ENCODE data around the gene TOMT. TPM values are rescaled to one million over a fixed set of nuclear protein-coding genes. Genes with fewer than 3 reads are reported as not detected.
A peak's percentile ranks its signal among the peaks of the same experiment; 100 is the strongest.

TOMT gene, protein sequence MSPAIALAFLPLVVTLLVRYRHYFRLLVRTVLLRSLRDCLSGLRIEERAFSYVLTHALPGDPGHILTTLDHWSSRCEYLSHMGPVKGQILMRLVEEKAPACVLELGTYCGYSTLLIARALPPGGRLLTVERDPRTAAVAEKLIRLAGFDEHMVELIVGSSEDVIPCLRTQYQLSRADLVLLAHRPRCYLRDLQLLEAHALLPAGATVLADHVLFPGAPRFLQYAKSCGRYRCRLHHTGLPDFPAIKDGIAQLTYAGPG
- not detected for total RNA-seq

DNA sequence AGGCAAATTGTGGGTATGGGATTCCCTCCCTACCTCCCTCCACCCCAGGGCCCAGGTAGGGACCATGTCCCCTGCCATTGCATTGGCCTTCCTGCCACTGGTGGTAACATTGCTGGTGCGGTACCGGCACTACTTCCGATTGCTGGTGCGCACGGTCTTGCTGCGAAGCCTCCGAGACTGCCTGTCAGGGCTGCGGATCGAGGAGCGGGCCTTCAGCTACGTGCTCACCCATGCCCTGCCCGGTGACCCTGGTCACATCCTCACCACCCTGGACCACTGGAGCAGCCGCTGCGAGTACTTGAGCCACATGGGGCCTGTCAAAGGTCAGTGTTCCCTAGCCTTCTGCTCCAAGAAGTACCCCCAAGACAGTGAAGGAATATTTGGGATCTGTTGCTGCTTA, at the start of gene TOMT:
Gene TOMT, plus strand, starts transcription at position 37 of the 400 bp plus-strand sequence. Its CDS starts 28 bp downstream, at position 65.
- no peak within 1 kb of the TSS for H3K27ac Mint-ChIP-seq
- DNase-seq, result no peak
- peaks cover 34% of the 10 kb centered on the region for H3K4me1 Mint-ChIP-seq
- ChIA-PET POLR2A (interaction anchor here (1.7 kb wide), 1 partner anchor 178 kb away, joined by 4 read pairs; the partner anchor contains the start of gene XNDC1N), CTCF (no interaction called here)
- no peaks in the 10 kb centered on the region for H3K27me3 Mint-ChIP-seq
- H3K9me3 Mint-ChIP-seq, result no peaks in the 10 kb centered on the region
- H3K4me3 Mint-ChIP-seq, result no peak within 1 kb of the TSS
- peaks cover 24% of the 10 kb centered on the region for H3K36me3 Mint-ChIP-seq (ENCODE audit: low read depth)

DNA sequence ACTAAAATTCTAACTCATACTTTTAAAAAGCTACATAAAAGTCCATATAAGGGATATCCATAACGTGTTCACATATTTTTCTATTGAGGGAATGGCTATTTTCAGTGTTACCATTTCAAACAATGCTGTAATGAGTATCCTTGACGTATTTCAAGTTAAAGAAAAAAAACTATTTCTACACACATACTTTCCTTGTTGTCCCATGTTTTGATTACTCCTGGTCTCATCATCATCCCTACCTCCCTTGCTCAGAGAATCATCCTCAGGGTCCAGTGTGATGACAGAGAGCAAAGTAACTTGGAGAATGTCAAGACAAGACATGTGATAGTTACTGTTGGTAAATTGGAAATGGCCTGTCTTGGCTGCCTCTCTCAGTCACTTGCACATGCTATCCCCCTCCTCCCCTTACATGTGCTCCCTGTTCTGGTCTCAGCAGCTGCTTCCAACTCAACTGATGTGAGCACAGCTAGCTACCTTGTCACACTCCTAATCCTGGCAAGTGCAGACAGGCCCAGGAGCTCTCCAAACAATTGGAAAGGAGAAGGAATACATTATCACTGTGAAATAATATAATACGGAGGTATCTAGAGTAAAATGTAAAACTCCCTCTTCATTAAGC, 47.2 kb upstream of the TOMT start:
- no peaks in the 10 kb centered on the region for H3K27me3 Mint-ChIP-seq
- H3K4me3 Mint-ChIP-seq, result no peak overlapping the region
- H3K36me3 Mint-ChIP-seq (ENCODE audit: low read depth), result peaks cover 29% of the 10 kb centered on the region
- H3K27ac Mint-ChIP-seq, result no peak overlapping the region
- ChIA-PET CTCF (interaction anchor here (1.8 kb wide), 1 partner anchor 33 kb away, joined by 6 read pairs; no protein-coding TSS in a partner anchor), POLR2A (interaction anchor here (0.9 kb wide), 1 partner anchor 15 kb away, joined by 3 read pairs; no protein-coding TSS in a partner anchor)
- no peak for DNase-seq
- H3K4me1 Mint-ChIP-seq, result peaks cover 12% of the 10 kb centered on the region
- no peaks in the 10 kb centered on the region for H3K9me3 Mint-ChIP-seq

DNA sequence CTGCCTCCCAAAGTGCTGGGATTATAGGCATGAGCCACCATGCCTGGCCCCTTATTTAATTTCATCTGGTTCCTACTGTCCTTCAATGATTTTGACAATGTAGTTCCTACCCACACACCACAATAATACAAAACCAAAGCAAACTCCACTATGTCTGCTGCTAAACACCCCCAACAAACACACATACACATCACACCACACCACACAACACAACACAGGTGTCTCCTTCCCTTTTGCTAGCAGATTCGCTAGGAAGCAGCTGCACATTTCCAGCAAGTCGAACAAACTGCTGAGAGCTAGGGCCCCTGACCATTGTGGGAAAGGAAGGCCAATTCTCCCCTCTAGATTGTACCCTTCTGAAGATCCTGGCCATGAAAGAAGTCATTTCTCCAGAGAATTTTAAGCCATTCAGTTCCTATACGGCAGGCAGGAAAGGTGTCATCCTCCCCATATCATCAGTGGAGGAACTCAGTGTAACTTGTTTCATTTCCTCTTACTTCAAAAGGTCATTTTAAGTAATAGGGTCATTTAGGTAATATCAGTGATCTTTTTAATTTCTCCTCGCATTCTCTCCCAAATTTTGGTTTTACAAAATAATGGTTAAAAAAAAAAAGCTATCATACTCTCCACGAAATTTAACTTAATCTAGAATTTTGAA, 43.9 kb upstream of the TOMT start:
- Mint-ChIP-seq H3K9me3 (no peaks in the 10 kb centered on the region), H3K27me3 (no peaks in the 10 kb centered on the region), H3K27ac (no peak overlapping the region), H3K4me3 (no peak overlapping the region), H3K36me3 (ENCODE audit: low read depth) (peaks cover 36% of the 10 kb centered on the region), H3K4me1 (peaks cover 11% of the 10 kb centered on the region)
- POLR2A ChIA-PET, result interaction anchor here (1.8 kb wide), 1 partner anchor 20 kb away, joined by 3 read pairs; no protein-coding TSS in a partner anchor
- no peak for DNase-seq
- CTCF ChIA-PET, result interaction anchor here (1.4 kb wide), 1 partner anchor 10 kb away, joined by 3 read pairs; no protein-coding TSS in a partner anchor

DNA sequence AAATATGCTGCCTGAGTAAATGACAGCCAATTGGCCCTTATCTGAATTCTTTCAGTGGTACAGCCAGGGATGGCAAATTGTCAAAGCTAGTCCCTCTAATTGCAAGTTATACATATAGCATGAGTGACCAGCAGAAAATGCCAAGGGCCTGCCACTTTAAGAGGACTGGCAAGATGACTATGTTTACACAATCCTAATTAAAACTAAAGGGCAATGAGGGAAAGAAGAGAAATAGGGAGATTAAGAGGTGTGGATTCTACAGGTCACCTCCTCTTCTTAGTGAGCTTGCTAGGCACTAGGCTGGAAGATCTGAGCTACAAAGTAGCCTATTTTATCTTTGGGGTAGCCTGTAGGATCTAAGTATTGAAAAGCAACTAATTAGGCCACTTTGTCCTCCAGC, 38.9 kb upstream of the TOMT start:
- ChIA-PET POLR2A (interaction anchor here (0.8 to 1.6 kb wide), 3 partner anchors 11 to 28 kb away, joined by 3 to 5 read pairs (median 3); no protein-coding TSS in a partner anchor), CTCF (no interaction called here)
- Mint-ChIP-seq H3K4me1 (peaks cover 45% of the 10 kb centered on the region), H3K4me3 (no peak overlapping the region), H3K27ac (no peak overlapping the region), H3K27me3 (no peaks in the 10 kb centered on the region), H3K36me3 (ENCODE audit: low read depth) (peaks cover 48% of the 10 kb centered on the region), H3K9me3 (no peaks in the 10 kb centered on the region)
- DNase-seq, result no peak

DNA sequence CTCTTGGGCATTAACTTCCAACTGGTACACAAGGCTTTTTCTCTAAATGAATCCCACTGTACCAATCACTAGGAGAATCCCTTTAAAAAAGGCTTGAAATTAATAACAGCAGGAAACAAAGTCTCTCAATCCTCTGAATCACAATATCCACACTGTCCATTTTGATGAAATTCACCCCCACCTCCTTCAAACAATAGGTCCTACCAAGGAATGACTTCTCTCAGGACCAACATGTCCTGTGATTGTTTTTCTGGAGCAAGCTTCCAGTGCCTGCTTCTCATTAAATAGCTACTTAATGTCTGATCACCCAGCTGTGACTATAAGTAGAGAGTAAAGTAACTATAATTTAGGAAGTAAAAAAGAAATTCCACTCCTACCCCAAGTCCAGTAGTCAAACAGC, 38.5 kb upstream of the TOMT start:
- peaks cover 48% of the 10 kb centered on the region for H3K4me1 Mint-ChIP-seq
- no peak for DNase-seq
- POLR2A ChIA-PET, result interaction anchor here (0.8 to 1.6 kb wide), 3 partner anchors 12 to 28 kb away, joined by 3 to 5 read pairs (median 3); no protein-coding TSS in a partner anchor
- peaks cover 45% of the 10 kb centered on the region for H3K36me3 Mint-ChIP-seq (ENCODE audit: low read depth)
- CTCF ChIA-PET, result no interaction called here
- no peaks in the 10 kb centered on the region for H3K27me3 Mint-ChIP-seq
- H3K27ac Mint-ChIP-seq, result peak overlapping the region; percentile 3
- no peaks in the 10 kb centered on the region for H3K9me3 Mint-ChIP-seq
- no peak overlapping the region for H3K4me3 Mint-ChIP-seq

DNA sequence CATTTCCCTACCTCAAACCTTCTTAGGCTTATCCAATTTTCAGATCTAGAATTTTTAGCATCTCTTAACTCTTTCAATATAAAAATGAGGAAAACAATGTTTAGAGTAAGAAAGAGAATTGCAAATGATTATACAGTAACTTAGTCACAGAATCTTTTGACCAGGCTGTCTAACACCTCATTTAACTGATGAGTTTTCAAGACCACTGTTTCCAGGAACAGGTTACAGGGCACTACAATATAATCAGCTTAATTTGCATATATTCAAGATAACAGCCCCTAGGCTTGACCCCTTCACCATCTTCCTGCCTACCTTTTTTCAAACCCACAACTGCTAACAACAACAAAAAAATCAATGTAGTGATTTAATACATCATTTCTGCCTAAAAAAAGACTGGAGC, 38.0 kb upstream of the TOMT start:
- peaks cover 48% of the 10 kb centered on the region for H3K36me3 Mint-ChIP-seq (ENCODE audit: low read depth)
- no peaks in the 10 kb centered on the region for H3K9me3 Mint-ChIP-seq
- H3K27ac Mint-ChIP-seq, result no peak overlapping the region
- CTCF ChIA-PET, result no interaction called here
- H3K27me3 Mint-ChIP-seq, result no peaks in the 10 kb centered on the region
- DNase-seq, result no peak
- H3K4me3 Mint-ChIP-seq, result no peak overlapping the region
- POLR2A ChIA-PET, result interaction anchor here (1.3 kb wide), 2 partner anchors 12 to 27 kb away, joined by 3 read pairs; no protein-coding TSS in a partner anchor
- peaks cover 52% of the 10 kb centered on the region for H3K4me1 Mint-ChIP-seq

DNA sequence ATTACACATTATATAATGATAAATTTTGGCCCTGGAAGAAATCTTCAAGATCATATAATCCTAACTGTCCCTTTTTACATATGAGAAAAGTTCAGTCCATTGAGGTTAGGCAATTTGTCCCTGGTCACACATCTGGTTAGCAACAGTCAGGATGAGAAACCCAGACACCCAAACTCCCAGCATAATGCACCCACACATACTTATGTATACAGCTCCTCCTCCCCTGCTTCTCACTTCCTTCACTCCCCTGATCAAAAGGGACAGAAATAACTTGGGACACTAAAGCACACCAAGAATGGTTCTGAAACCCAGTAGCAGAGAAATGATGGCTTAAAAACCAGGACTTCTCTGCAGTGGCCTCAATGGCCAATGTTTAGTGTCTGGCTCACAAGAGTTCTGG, 36.5 kb upstream of the TOMT start:
- peaks cover 57% of the 10 kb centered on the region for H3K36me3 Mint-ChIP-seq (ENCODE audit: low read depth)
- no peaks in the 10 kb centered on the region for H3K27me3 Mint-ChIP-seq
- peak overlapping the region; percentile 22 for H3K27ac Mint-ChIP-seq
- no peak overlapping the region for H3K4me3 Mint-ChIP-seq
- ChIA-PET POLR2A (interaction anchor here (0.7 to 2.2 kb wide), 5 partner anchors 9 to 33 kb away, joined by 3 to 5 read pairs (median 3); partner anchors contain the start of gene NUMA1), CTCF (interaction anchor here (0.6 kb wide), 1 partner anchor 44 kb away, joined by 3 read pairs; no protein-coding TSS in a partner anchor)
- H3K9me3 Mint-ChIP-seq, result no peaks in the 10 kb centered on the region
- DNase-seq, result no peak
- H3K4me1 Mint-ChIP-seq, result peaks cover 63% of the 10 kb centered on the region

DNA sequence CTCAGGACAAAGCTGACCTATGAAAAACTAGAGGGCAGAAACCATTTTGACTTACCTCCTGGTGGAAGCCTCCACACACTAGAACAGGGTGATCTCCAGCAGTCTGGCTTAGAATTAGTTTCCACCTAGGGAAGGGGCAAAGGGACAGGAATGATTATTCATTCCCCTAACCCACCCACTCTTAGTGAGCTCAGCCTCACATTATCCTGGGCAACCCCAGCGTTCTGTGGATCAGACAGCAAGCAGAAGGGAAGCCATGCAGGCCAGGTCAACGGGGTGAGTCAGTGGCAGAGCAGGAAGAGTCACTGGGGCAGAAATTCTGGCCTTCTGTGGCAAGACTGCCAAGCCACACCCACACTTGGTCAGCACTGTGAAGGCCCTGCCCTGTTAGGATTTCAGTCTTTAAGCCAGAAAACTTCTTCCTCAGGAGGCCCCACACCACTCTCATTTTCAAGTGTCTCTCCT, 35.9 kb upstream of the TOMT start:
- POLR2A ChIA-PET, result interaction anchor here (1.1 to 2.2 kb wide), 3 partner anchors 10 to 32 kb away, joined by 3 to 5 read pairs (median 5); partner anchors contain the start of gene NUMA1
- H3K27ac Mint-ChIP-seq, result peak overlapping the region; percentile 53
- CTCF ChIA-PET, result interaction anchor here (0.6 kb wide), 1 partner anchor 44 kb away, joined by 3 read pairs; no protein-coding TSS in a partner anchor
- no peak for DNase-seq
- peaks cover 59% of the 10 kb centered on the region for H3K36me3 Mint-ChIP-seq (ENCODE audit: low read depth)
- no peak overlapping the region for H3K4me3 Mint-ChIP-seq
- no peaks in the 10 kb centered on the region for H3K9me3 Mint-ChIP-seq
- H3K27me3 Mint-ChIP-seq, result no peaks in the 10 kb centered on the region
- H3K4me1 Mint-ChIP-seq, result peaks cover 66% of the 10 kb centered on the region

DNA sequence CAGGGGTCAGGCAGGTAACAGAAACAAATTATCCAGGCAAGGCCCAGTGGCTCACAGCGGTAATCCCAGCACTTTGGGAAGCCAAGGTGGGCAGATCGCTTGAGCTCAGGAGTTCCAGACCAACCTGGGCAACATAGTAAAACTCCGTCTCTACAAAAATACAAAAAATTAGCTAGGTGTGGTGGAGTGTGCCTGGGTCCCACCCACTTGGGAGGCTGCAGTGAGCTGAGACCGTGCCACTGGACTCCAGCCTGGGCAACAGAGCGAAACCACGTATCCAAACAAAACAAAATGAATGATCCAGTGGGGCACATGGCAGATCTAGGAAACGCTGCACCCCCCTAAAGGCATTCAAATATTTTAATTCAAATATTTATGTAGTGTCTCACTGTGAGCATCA, 35.2 kb upstream of the TOMT start:
- ChIA-PET CTCF (interaction anchor here (0.8 kb wide), 1 partner anchor 73 kb away, joined by 3 read pairs; no protein-coding TSS in a partner anchor), POLR2A (interaction anchor here (1.1 to 2.2 kb wide), 3 partner anchors 15 to 32 kb away, joined by 3 to 5 read pairs (median 3); no protein-coding TSS in a partner anchor)
- H3K27ac Mint-ChIP-seq, result peak overlapping the region; percentile 50
- H3K36me3 Mint-ChIP-seq (ENCODE audit: low read depth), result peaks cover 63% of the 10 kb centered on the region
- no peaks in the 10 kb centered on the region for H3K27me3 Mint-ChIP-seq
- DNase-seq, result no peak
- H3K9me3 Mint-ChIP-seq, result no peaks in the 10 kb centered on the region
- peaks cover 69% of the 10 kb centered on the region for H3K4me1 Mint-ChIP-seq
- H3K4me3 Mint-ChIP-seq, result no peak overlapping the region

DNA sequence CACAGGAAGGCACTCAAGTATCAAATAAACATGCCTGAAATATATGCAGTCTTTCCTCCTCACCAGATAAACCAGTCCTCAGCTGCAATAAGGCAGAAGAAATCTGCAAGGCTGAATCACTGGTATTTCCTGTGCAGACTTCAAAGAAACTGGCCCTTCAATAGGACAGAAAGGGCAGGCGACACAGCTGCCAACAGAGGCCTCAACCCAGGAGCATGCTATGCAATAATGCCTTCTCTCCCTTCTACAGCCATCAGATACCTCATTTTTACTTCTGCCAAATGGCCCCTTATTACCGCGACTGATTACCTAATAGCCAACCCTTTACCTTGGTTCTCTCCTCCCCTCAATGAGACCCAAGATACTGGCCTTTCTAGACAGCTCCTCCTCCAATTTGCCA, 33.4 kb upstream of the TOMT start:
- H3K4me3 Mint-ChIP-seq, result no peak overlapping the region
- peaks cover 73% of the 10 kb centered on the region for H3K4me1 Mint-ChIP-seq

DNA sequence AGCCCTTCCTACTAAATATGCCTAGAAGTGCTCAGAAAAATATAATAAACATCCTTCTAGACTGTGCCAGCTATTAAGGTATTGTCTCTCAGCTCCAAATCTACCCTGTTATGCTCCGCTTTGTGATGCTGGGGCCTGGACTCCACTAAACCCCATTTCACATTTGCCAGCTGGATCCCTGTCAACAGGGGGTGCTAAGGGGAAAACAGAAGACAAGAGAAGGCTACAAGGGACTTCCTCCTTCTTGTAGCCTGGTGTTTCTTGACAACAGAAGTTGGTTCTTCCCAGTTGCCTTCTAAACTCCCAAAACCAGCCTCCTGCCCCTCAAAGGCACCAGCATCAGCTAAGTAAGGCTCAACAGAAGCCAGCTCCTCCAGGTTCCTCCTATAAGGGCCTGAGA, 30.6 kb upstream of the TOMT start:
- H3K27ac Mint-ChIP-seq, result peak overlapping the region; percentile 24
- no peak overlapping the region for H3K4me3 Mint-ChIP-seq
- POLR2A ChIA-PET, result interaction anchor here (1.3 to 1.6 kb wide), 2 partner anchors 27 to 33 kb away, joined by 3 to 4 read pairs; no protein-coding TSS in a partner anchor
- no peak for DNase-seq
- CTCF ChIA-PET, result interaction anchor here (1.0 to 1.5 kb wide), 3 partner anchors 34 to 50 kb away, joined by 3 to 5 read pairs (median 4); no protein-coding TSS in a partner anchor
- no peaks in the 10 kb centered on the region for H3K27me3 Mint-ChIP-seq
- peaks cover 67% of the 10 kb centered on the region for H3K4me1 Mint-ChIP-seq
- H3K9me3 Mint-ChIP-seq, result no peaks in the 10 kb centered on the region
- peaks cover 45% of the 10 kb centered on the region for H3K36me3 Mint-ChIP-seq (ENCODE audit: low read depth)

More for the DNA sequence above, 33.4 kb upstream of the TOMT start:
- Mint-ChIP-seq H3K9me3 (no peaks in the 10 kb centered on the region), H3K27me3 (no peaks in the 10 kb centered on the region), H3K36me3 (ENCODE audit: low read depth) (peaks cover 62% of the 10 kb centered on the region), H3K27ac (peak overlapping the region; percentile 32)
- ChIA-PET POLR2A (interaction anchor here (1.9 kb wide), 1 partner anchor 32 kb away, joined by 10 read pairs; no protein-coding TSS in a partner anchor), CTCF (interaction anchor here (0.6 to 1.6 kb wide), 4 partner anchors 10 to 72 kb away, joined by 3 to 10 read pairs (median 4); no protein-coding TSS in a partner anchor)
- DNase-seq, result no peak

DNA sequence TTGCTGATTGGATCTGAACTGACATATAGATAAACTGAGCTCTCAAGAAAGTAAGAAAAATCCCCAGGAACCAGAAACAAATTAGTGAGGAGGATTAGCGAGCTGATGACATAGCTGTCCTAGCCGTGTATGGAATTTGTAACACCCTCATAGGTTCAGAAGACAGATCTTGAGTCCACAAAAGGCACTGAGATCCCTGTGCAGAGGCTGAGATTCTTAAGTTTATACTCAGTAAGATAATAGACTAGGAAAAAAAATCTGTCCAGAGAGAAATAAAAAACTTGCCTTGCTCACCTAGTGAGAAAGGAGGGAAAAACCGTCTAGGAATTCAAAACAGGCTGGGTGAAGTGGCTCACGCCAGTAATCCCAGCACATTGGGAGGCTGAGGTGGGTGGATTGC, 30.0 kb upstream of the TOMT start:
- Mint-ChIP-seq H3K27me3 (no peaks in the 10 kb centered on the region), H3K9me3 (no peaks in the 10 kb centered on the region), H3K36me3 (ENCODE audit: low read depth) (peaks cover 42% of the 10 kb centered on the region), H3K4me1 (peaks cover 65% of the 10 kb centered on the region), H3K4me3 (no peak overlapping the region), H3K27ac (no peak overlapping the region)
- no peak for DNase-seq
- POLR2A ChIA-PET, result interaction anchor here (0.8 to 1.6 kb wide), 3 partner anchors 27 to 51 kb away, joined by 3 to 4 read pairs (median 4); no protein-coding TSS in a partner anchor
- CTCF ChIA-PET, result interaction anchor here (1.0 to 1.5 kb wide), 3 partner anchors 35 to 51 kb away, joined by 3 to 5 read pairs (median 4); no protein-coding TSS in a partner anchor
